ENCODE measurements around the gene MISP3. TPM values are rescaled to one million over a fixed set of nuclear protein-coding genes. Genes with fewer than 3 reads are reported as not detected.

The MISP3 gene
- total and polyA plus RNA-seq, 9 donors, result 0.28 to 13.9 (median 0.79) TPM

DNA sequence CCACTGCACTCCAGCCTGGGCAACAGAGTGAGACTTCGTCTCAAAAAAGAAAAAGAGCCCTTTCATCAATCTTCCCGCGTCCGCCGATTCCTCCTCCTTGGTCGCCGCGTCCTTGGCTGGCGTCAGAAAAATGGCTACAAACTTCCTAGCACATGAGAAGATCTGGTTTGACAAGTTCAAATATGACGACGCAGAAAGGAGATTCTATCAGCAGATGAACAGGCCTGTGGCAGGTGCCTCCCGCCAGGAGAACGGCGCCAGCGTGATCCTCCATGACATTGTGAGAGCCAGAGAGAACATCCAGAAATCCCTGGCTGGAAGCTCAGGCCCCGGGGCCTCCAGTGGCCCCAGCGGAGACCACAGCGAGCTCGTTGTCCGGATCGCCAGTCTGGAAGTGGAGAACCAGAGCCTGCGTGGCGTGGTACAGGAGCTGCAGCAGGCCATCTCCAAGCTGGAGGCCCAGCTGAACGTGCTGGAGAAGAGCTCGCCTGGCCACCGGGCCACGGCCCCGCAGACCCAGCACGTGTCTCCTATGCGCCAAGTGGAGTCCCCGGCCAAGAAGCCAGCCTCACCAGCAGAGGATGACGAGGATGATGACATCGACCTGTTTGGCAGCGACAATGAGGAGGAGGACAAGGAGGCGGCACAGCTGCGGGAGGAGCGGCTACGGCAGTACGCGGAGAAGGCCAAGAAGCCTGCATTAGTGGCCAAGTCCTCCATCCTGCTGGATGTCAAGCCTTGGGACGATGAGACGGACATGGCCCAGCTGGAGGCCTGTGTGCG, 2.1 kb upstream of the MISP3 start:
- Histone ChIP-seq H3K9me3 (no peaks in the 10 kb centered on the region), H3K4me3 (no peak overlapping the region), H3K27me3 (no peaks in the 10 kb centered on the region), H3K27ac (no peak overlapping the region), H3K4me1 (ENCODE audit: insufficient read depth) (peaks cover 7% of the 10 kb centered on the region), H3K36me3 (no peaks in the 10 kb centered on the region)
- TF ChIP-seq EP300 (IDR thresholded peaks at IDR 0.05) (no peak), POLR2A (IDR thresholded peaks at IDR 0.05) (no peak)
- TF ChIP-seq, protein P1, sequence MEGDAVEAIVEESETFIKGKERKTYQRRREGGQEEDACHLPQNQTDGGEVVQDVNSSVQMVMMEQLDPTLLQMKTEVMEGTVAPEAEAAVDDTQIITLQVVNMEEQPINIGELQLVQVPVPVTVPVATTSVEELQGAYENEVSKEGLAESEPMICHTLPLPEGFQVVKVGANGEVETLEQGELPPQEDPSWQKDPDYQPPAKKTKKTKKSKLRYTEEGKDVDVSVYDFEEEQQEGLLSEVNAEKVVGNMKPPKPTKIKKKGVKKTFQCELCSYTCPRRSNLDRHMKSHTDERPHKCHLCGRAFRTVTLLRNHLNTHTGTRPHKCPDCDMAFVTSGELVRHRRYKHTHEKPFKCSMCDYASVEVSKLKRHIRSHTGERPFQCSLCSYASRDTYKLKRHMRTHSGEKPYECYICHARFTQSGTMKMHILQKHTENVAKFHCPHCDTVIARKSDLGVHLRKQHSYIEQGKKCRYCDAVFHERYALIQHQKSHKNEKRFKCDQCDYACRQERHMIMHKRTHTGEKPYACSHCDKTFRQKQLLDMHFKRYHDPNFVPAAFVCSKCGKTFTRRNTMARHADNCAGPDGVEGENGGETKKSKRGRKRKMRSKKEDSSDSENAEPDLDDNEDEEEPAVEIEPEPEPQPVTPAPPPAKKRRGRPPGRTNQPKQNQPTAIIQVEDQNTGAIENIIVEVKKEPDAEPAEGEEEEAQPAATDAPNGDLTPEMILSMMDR (IDR thresholded peaks at IDR 0.05), result no peak
- WGBS, 3 donors, result 93 to 96% (median 94%) methylated on average over 43 of the region's 43 CpGs
- no peak for DNase-seq
- intact Hi-C loops (cut with DNase I), result loop anchor here (5.0 to 10.0 kb wide), 4 partner anchors 67 to 796 kb away; partner anchors contain the start of gene ASF1B (in 2 of the 4)

DNA sequence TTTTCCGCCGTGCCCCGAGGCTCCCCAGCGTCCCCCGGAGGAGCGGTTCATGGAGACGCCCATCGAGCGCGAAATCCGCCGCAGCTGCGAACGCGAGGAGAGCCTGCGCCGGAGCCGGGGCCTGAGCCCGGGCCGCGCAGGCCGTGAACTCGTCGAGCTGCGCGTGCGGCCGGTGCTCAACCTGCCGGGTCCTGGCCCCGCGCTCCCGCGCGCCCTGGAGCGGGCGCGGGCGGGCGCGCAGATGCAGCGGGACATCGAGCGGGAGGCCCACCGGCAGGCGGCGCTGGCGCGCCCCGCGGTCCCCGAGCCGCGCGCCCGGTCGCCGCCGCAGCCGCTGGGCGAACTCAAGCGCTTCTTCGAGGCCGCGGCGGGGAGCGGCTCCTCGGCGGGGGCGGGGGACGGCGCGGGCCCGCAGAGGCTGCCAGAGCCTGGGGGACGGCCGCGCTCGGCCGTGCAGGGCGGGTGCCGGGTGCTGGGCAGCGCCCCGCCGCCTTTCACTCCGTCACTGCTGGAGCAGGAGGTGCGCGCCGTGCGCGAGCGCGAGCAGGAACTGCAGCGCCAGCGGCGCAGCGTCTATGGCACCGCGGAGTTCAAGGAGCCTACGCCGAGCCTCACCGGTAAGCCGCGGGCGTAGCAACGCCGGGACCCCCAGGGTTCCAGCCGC, 807 bp downstream of the MISP3 start:
- intact Hi-C loops (cut with DNase I), result loop anchor here (5.0 to 10.0 kb wide), 4 partner anchors 64 to 799 kb away; partner anchors contain the start of gene ASF1B (in 2 of the 4)
- WGBS, 3 donors, result 0% methylated on average over 38 to 106 of the region's 106 CpGs
- H3K9me3 ChIP-seq, result no peaks in the 10 kb centered on the region
- peak overlapping the region in 1 of 2 donors; percentile 44 for H3K27ac ChIP-seq
- peak; percentile 57 to 83 (median 72) for DNase-seq
- peak overlapping the region; percentile 58 for H3K4me3 ChIP-seq
- no peak for TF ChIP-seq POLR2A (IDR thresholded peaks at IDR 0.05)
- TF ChIP-seq, protein P1 (IDR thresholded peaks at IDR 0.05), result peak; percentile 10 to 84 (median 84)
- peaks cover 7% of the 10 kb centered on the region for H3K4me1 ChIP-seq (ENCODE audit: insufficient read depth)
- H3K36me3 ChIP-seq, result no peaks in the 10 kb centered on the region
- H3K27me3 ChIP-seq, result no peaks in the 10 kb centered on the region

DNA sequence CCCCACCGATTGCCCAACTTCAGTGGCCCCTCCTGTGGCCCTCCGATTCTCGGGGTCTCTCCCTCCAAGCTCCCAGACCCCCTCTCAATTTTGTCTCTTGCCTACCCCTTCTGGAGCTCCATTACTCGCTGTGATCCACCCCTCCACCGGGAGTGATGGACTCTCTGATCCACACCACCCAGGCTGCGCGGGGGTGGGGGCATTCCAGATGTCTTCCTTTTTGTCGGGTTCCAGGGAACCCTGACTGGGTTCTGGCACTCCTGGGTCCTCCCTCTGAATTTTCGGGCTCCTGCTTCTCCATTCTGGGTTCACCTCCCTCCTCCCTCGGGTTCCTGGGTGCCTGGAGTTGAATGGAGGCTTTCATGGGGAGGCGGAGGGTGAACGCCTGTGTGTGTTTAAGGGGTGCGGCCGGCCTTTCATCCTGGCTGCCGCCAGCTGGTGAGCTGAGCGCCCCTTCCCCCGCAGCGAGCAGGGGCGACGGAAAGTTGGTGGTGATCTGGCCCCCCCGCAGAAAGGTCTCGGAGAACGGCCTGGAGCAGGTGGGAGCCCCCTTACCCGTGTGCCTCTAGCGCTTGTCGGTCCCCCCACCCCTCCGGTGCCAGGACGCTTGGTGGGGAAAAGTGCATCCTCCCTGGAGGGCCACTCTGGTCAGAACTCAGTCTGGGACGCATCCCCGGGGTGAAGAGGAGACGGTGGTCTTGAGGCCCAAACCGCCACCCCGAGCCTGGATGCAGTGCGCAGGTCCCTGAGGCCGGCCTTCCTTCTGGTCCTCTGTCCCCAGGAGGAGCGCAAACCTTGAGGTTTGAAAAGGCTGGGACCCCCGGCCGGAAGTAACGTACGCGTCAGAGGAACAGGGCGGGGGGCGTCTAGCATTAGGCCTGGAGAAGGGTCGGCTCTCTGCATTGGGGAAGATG, 1.6 kb downstream of the MISP3 start:
- no peaks in the 10 kb centered on the region for H3K27me3 ChIP-seq
- H3K9me3 ChIP-seq, result no peaks in the 10 kb centered on the region
- H3K36me3 ChIP-seq, result no peaks in the 10 kb centered on the region
- intact Hi-C loops (cut with DNase I), result loop anchor here (2.0 to 10.0 kb wide), 6 partner anchors 63 to 799 kb away; partner anchors contain the start of gene ASF1B (in 2 of the 4)
- peak in 1 of 5 donors; percentile 44 for DNase-seq
- H3K4me3 ChIP-seq, result peak overlapping the region; percentile 58
- 3 to 6% (median 4%) methylated on average over 37 to 44 of the region's 44 CpGs for WGBS, 3 donors
- H3K4me1 ChIP-seq (ENCODE audit: insufficient read depth), result peaks cover 7% of the 10 kb centered on the region
- TF ChIP-seq, protein P1 (IDR thresholded peaks at IDR 0.05), result no peak
- TF ChIP-seq POLR2A (IDR thresholded peaks at IDR 0.05) (no peak), EP300 (IDR thresholded peaks at IDR 0.05) (no peak)
- H3K27ac ChIP-seq, result peak overlapping the region in 1 of 2 donors; percentile 44

DNA sequence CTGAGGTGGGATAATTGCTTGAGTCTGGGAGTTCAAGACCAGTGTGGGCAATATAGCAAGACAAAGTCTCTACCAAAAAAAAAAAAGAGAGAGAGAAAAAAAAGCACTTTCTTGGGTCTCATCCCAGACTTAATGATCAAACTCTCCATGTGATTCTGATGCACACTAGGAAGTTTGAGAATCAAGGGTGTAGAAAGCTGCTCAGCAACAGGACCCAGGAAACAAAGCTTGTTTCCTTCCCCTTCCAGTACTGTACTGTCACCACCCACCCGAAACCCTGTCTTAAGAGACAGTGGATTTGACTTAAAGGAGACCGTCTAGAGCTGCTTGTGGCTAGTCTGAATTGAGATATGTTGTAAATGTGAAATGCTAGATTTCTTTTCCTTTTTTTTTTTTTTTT, 5.8 kb downstream of the MISP3 start:
- H3K4me1 ChIP-seq (ENCODE audit: insufficient read depth), result peaks cover 8% of the 10 kb centered on the region
- TF ChIP-seq, protein P1 (IDR thresholded peaks at IDR 0.05), result no peak
- TF ChIP-seq EP300 (IDR thresholded peaks at IDR 0.05) (no peak), POLR2A (IDR thresholded peaks at IDR 0.05) (no peak)
- H3K36me3 ChIP-seq, result no peaks in the 10 kb centered on the region
- H3K9me3 ChIP-seq, result no peaks in the 10 kb centered on the region
- no peaks in the 10 kb centered on the region for H3K27me3 ChIP-seq
- intact Hi-C loops (cut with DNase I), result loop anchor here in 2 of 4 donors (10.0 kb wide), 2 partner anchors 484 to 804 kb away; no protein-coding TSS in a partner anchor
- WGBS, 3 donors, result 71 to 75% (median 73%) methylated on average over 2 of the region's 2 CpGs
- DNase-seq, result no peak
- no peak overlapping the region for H3K27ac ChIP-seq
- H3K4me3 ChIP-seq, result no peak overlapping the region
